NCI-H748 (cell line): ENCODE results near the gene ACMSD.

Experiments used
- DNase-seq: peaks from one replicate; lab custom pipeline; 2025; ENCODE audit not compliant: unreplicated experiment; lab: John Stamatoyannopoulos, UW

Gene ACMSD

DNA sequence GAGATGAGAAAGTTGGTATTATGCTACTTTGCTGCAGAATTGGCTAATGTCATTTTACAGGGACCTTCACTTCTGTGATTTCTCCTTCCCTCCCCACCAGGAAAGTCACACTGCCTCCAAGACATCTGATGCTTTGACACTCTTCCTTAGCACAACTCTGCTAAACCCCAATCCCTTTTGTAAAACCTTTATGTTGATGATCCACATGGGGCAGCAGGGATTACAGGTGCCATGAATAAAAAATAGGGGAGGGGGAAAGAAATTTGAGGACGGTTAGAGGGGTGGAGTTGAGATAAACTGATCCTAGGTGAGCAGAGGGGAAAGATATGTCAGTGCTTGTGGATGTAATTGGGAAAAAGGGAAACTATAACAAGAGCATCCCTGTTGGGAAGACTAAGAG, 106.6 kb downstream of the ACMSD start:
- no peak for DNase-seq

DNA sequence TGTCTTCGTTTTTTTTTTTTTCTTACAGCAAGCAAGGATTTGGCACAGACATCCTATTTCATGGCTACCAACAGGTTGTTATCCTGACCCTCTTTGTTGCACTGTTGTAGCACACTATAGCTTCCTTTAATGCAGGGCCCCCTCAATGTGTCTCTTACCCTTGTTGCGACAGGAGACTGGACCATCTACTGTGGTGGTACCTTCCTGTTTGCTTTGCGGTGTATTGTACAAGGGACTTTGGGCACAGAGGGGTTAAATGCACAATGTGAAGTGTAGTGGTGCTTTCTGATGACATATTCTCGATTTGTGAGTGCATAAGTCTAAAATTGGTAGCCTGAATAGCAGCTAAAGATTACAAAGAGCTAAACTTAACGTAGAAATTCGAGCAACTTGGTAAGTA, 107.7 kb downstream of the ACMSD start:
- no peak for DNase-seq

DNA sequence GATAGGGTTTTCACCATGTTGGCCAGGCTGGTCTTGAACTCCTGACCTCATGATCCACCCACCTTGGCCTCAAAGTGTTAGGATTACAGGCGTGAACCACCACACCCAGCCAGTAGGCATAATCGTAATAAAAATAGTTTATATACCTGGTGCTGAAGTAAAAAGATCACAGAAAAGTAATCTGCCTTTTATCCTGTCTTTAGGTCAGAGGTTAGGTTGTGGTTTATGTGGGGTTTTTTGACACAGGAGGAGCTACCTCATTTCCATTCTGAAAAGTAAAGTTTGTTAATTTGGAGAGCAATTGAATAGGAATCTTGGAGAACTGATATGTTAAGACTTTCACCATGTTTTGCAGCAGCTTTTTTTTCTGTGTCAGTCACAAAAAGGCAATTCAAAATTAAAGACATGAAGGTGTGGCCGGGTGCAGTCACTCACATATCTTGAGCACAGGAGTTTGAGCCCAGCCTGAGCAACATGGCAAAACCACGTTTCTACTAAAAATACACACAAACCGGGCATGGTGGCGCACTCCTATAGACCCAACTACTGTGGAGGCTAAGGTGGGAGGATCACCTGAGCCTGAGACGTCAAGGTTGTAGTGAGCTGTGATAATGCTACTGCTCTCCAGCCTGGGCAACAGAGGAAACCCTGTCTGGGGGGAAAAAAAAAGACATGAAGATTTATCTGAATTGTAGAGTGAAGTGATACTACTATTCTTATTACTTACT, 111.7 kb downstream of the ACMSD start:
- no peak for DNase-seq

DNA sequence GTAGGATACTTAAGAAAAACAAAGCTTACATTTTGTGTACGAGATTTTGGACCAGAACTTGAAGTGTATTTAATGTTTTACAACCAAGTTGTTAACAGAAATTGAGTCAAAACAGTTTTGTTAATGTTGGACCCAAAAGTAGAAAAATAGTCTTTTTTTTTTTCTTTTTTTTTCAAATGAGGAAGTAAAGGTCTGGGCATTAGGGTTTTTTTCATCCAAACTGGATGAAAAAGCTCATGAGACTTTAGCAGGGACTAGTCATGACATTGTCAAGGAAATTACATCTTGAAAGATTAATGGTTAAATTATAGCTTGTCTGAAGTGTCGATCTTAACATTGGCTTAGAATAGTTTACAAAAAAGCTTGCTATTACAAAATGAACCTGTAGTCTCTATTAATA, 112.5 kb downstream of the ACMSD start:
- no peak for DNase-seq
